Measurements from ENCODE around the gene DOCK4. TPM values are rescaled to one million over a fixed set of nuclear protein-coding genes. Genes with fewer than 3 reads are reported as not detected.

DOCK4 gene
- total and polyA plus RNA-seq, 2 of the 8 experiments (the other 6 are each of a cell fraction or from before 2014, with no cell fraction given): 5.1 to 23.6 TPM

DNA sequence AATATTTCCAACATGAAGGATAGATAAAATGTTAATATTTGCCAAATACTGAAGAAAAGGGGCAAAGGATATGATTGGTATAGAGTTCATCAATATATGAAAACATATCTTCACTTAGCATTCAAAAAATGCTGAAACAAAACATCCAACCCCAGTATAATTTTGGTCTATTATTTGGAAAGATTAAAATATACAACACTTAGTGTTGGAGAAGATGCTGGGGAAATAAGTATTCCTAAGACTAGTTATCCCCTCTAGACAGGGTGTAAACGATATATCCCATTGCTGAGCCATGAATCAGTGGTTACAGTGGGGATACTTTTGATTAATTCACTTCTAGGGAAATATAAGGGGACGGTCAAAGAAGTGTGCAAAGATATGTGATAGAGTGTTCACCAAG, 456.6 kb downstream of the DOCK4 start (continued):
- TF ChIP-seq, protein P1, sequence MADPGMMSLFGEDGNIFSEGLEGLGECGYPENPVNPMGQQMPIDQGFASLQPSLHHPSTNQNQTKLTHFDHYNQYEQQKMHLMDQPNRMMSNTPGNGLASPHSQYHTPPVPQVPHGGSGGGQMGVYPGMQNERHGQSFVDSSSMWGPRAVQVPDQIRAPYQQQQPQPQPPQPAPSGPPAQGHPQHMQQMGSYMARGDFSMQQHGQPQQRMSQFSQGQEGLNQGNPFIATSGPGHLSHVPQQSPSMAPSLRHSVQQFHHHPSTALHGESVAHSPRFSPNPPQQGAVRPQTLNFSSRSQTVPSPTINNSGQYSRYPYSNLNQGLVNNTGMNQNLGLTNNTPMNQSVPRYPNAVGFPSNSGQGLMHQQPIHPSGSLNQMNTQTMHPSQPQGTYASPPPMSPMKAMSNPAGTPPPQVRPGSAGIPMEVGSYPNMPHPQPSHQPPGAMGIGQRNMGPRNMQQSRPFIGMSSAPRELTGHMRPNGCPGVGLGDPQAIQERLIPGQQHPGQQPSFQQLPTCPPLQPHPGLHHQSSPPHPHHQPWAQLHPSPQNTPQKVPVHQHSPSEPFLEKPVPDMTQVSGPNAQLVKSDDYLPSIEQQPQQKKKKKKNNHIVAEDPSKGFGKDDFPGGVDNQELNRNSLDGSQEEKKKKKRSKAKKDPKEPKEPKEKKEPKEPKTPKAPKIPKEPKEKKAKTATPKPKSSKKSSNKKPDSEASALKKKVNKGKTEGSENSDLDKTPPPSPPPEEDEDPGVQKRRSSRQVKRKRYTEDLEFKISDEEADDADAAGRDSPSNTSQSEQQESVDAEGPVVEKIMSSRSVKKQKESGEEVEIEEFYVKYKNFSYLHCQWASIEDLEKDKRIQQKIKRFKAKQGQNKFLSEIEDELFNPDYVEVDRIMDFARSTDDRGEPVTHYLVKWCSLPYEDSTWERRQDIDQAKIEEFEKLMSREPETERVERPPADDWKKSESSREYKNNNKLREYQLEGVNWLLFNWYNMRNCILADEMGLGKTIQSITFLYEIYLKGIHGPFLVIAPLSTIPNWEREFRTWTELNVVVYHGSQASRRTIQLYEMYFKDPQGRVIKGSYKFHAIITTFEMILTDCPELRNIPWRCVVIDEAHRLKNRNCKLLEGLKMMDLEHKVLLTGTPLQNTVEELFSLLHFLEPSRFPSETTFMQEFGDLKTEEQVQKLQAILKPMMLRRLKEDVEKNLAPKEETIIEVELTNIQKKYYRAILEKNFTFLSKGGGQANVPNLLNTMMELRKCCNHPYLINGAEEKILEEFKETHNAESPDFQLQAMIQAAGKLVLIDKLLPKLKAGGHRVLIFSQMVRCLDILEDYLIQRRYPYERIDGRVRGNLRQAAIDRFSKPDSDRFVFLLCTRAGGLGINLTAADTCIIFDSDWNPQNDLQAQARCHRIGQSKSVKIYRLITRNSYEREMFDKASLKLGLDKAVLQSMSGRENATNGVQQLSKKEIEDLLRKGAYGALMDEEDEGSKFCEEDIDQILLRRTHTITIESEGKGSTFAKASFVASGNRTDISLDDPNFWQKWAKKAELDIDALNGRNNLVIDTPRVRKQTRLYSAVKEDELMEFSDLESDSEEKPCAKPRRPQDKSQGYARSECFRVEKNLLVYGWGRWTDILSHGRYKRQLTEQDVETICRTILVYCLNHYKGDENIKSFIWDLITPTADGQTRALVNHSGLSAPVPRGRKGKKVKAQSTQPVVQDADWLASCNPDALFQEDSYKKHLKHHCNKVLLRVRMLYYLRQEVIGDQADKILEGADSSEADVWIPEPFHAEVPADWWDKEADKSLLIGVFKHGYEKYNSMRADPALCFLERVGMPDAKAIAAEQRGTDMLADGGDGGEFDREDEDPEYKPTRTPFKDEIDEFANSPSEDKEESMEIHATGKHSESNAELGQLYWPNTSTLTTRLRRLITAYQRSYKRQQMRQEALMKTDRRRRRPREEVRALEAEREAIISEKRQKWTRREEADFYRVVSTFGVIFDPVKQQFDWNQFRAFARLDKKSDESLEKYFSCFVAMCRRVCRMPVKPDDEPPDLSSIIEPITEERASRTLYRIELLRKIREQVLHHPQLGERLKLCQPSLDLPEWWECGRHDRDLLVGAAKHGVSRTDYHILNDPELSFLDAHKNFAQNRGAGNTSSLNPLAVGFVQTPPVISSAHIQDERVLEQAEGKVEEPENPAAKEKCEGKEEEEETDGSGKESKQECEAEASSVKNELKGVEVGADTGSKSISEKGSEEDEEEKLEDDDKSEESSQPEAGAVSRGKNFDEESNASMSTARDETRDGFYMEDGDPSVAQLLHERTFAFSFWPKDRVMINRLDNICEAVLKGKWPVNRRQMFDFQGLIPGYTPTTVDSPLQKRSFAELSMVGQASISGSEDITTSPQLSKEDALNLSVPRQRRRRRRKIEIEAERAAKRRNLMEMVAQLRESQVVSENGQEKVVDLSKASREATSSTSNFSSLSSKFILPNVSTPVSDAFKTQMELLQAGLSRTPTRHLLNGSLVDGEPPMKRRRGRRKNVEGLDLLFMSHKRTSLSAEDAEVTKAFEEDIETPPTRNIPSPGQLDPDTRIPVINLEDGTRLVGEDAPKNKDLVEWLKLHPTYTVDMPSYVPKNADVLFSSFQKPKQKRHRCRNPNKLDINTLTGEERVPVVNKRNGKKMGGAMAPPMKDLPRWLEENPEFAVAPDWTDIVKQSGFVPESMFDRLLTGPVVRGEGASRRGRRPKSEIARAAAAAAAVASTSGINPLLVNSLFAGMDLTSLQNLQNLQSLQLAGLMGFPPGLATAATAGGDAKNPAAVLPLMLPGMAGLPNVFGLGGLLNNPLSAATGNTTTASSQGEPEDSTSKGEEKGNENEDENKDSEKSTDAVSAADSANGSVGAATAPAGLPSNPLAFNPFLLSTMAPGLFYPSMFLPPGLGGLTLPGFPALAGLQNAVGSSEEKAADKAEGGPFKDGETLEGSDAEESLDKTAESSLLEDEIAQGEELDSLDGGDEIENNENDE (IDR thresholded peaks at IDR 0.05; ENCODE audit: insufficient replicate concordance, low read length): no peak
- no peak for TF ChIP-seq KDM1A (IDR thresholded peaks at IDR 0.05; ENCODE audit: borderline replicate concordance, low read length)

Data from H1 (cell line).